ENCODE data around the gene OR10G7.
A peak's percentile ranks its signal among the peaks of the same experiment; 100 is the strongest.

OR10G7 gene

GRCh38 chr11:124079631-124080326 is 38.7 kb upstream of the OR10G7 start:
- H3K4me3 ChIP-seq (ENCODE audit: control insufficient read depth, low read depth, low read length) = no peak overlapping the region
- no peak for DNase-seq (ENCODE audit: low read depth)
- no peak for TF ChIP-seq CTCF (conservative IDR thresholded peaks at IDR 0.05; ENCODE audit: control insufficient read depth, insufficient read depth, low read depth, low read length)

GRCh38 chr11:124078591-124078990 is 37.5 kb upstream of the OR10G7 start:
- no peak for DNase-seq (ENCODE audit: low read depth)
- no peak for TF ChIP-seq CTCF (conservative IDR thresholded peaks at IDR 0.05; ENCODE audit: control insufficient read depth, insufficient read depth, low read depth, low read length)
- H3K4me3 ChIP-seq (ENCODE audit: control insufficient read depth, low read depth, low read length) = no peak overlapping the region

- TF ChIP-seq CTCF (conservative IDR thresholded peaks at IDR 0.05; ENCODE audit: control insufficient read depth, insufficient read depth, low read depth, low read length) = no peak
- H3K4me3 ChIP-seq (ENCODE audit: control insufficient read depth, low read depth, low read length) = no peak overlapping the region
- no peak for DNase-seq (ENCODE audit: low read depth)
Measured at GRCh38 chr11:124077266-124077665, 36.1 kb upstream of the OR10G7 start.

GRCh38 chr11:124075841-124076651 is 34.9 kb upstream of the OR10G7 start:
- H3K4me3 ChIP-seq (ENCODE audit: control insufficient read depth, low read depth, low read length) = peak overlapping the region; percentile 25
- no peak for DNase-seq (ENCODE audit: low read depth)
- TF ChIP-seq CTCF (conservative IDR thresholded peaks at IDR 0.05; ENCODE audit: control insufficient read depth, insufficient read depth, low read depth, low read length) = no peak

- no peak overlapping the region for H3K4me3 ChIP-seq (ENCODE audit: control insufficient read depth, low read depth, low read length)
- DNase-seq (ENCODE audit: low read depth) = no peak
- TF ChIP-seq CTCF (conservative IDR thresholded peaks at IDR 0.05; ENCODE audit: control insufficient read depth, insufficient read depth, low read depth, low read length) = no peak
Measured at GRCh38 chr11:124075492-124075840, 34.3 kb upstream of the OR10G7 start.

GRCh38 chr11:124074554-124074953 is 33.4 kb upstream of the OR10G7 start:
- DNase-seq (ENCODE audit: low read depth) = no peak
- H3K4me3 ChIP-seq (ENCODE audit: control insufficient read depth, low read depth, low read length) = no peak overlapping the region
- TF ChIP-seq CTCF (conservative IDR thresholded peaks at IDR 0.05; ENCODE audit: control insufficient read depth, insufficient read depth, low read depth, low read length) = no peak
